A673 (cell line): ENCODE data around the gene DUSP1. TPM values are rescaled to one million over a fixed set of nuclear protein-coding genes. Genes with fewer than 3 reads are reported as not detected.

Experiments used
- BruUV-seq: library from RNA; stranded (reverse); fragments of 400-500 nt; replicated peaks from 2 replicates; lab custom pipeline; 2021; lab: Mats Ljungman, UMichigan
- CTCF ChIA-PET: fragments of 300-600 bp; sonication (Branson Sonifier 250); formaldehyde crosslinking; loops from one replicate; lab custom pipeline; 2022; ENCODE audit warnings: antibody characterized with exemption; lab: Charles Lee
- POLR2A ChIA-PET: fragments of 300-600 bp; sonication (Branson Sonifier 250); formaldehyde crosslinking; loops from one replicate; lab custom pipeline; 2022; ENCODE audit warnings: antibody characterized with exemption; ENCODE audit not compliant: low non-redundant PET; lab: Charles Lee
- DNase-seq: peaks from one replicate; pipeline ENCODE4 v3.0.0-alpha.2; 2015; ENCODE audit warnings: low spot score
- H3K27ac ChIP-seq: fragments of 200-600 bp; sonication (generic); 2 replicates; pipeline ENCODE4 v1.5.1; 2016; ENCODE audit warnings: mixed run types, low read depth, mild to moderate bottlenecking, mixed read lengths, antibody characterized with exemption, low read length; ENCODE audit not compliant: poor library complexity, severe bottlenecking
- H3K27me3 ChIP-seq: fragments of 200-600 bp; sonication (generic); replicated peaks from 2 replicates; pipeline ENCODE4 v1.6.1; 2017; ENCODE audit warnings: mixed run types, low read depth, mild to moderate bottlenecking, mixed read lengths, antibody characterized with exemption, low read length; ENCODE audit not compliant: insufficient read depth, poor library complexity
- H3K36me3 ChIP-seq: fragments of 200-600 bp; sonication (generic); 2 replicates; pipeline ENCODE4 v1.6.1; 2016; ENCODE audit warnings: mixed run types, mild to moderate bottlenecking, mixed read lengths, antibody characterized with exemption, low read length; ENCODE audit not compliant: insufficient read depth, poor library complexity, severe bottlenecking
- H3K4me1 ChIP-seq: fragments of 200-600 bp; sonication (generic); 2 replicates; pipeline ENCODE4 v1.6.1; 2017; ENCODE audit warnings: mixed run types, mild to moderate bottlenecking, mixed read lengths, antibody characterized with exemption, low read length; ENCODE audit not compliant: insufficient read depth, poor library complexity, severe bottlenecking
- H3K4me3 ChIP-seq: fragments of 200-600 bp; sonication (generic); 2 replicates; pipeline ENCODE4 v1.5.1; 2016; ENCODE audit warnings: low read depth, mixed run types, mild to moderate bottlenecking, mixed read lengths, low read length; ENCODE audit not compliant: poor library complexity, severe bottlenecking
- H3K9me3 ChIP-seq: fragments of 200-600 bp; sonication (generic); 2 replicates; pipeline ENCODE4 v1.6.1; 2016; ENCODE audit warnings: mixed run types, low read depth, mild to moderate bottlenecking, mixed read lengths, antibody characterized with exemption, low read length; ENCODE audit not compliant: poor library complexity, severe bottlenecking
- CTCF ChIP-seq: fragments of 300-800, 200-600 bp; sonication (generic); conservative IDR thresholded peaks from 2 replicates; pipeline ENCODE4 v1.5.1; 2017; ENCODE audit warnings: low read depth, mild to moderate bottlenecking, antibody characterized with exemption, low read length, moderate library complexity, mixed read lengths
- EZH2 ChIP-seq: fragments of 200-600 bp; sonication (generic); IDR thresholded peaks from 2 replicates; pipeline ENCODE4 v1.6.1; 2017; ENCODE audit warnings: borderline replicate concordance, low read depth, mild to moderate bottlenecking, mixed read lengths, antibody characterized with exemption, low read length; ENCODE audit not compliant: poor library complexity, severe bottlenecking
- intact Hi-C: fragments of 100-400 bp; cut with micrococcal nuclease; formaldehyde crosslinking; loops from one replicate; pipeline ENCODE4 v1.10.0; 2022; ENCODE audit not compliant: unreplicated experiment
- total RNA-seq: library from RNA; stranded (reverse); gene quantifications from 2 replicates; pipeline ENCODE4 v1.2.3, GENCODE V29; 2021

Gene DUSP1
- total RNA-seq, 1 experiment from 2014 or later, result 13.1 TPM

GRCh38 chr5:172795318-172795977 lies 24.5 kb upstream of the DUSP1 start:
- Histone ChIP-seq H3K4me3 (no peak overlapping the region), H3K36me3 (no peaks in the 10 kb centered on the region), H3K27ac (no peak overlapping the region), H3K9me3 (no peaks in the 10 kb centered on the region), H3K27me3 (no peaks in the 10 kb centered on the region), H3K4me1 (no peaks in the 10 kb centered on the region)
- TF ChIP-seq CTCF (no peak), EZH2 (no peak)
- no peak for DNase-seq
- no TSS peak for BruUV-seq
- CTCF ChIA-PET, result no interaction called here
- POLR2A ChIA-PET, result no interaction called here
- intact Hi-C loops, result no loop called here

GRCh38 chr5:172793577-172794488 lies 22.8 kb upstream of the DUSP1 start:
- Histone ChIP-seq H3K27me3 (no peaks in the 10 kb centered on the region), H3K27ac (no peak overlapping the region), H3K4me1 (no peaks in the 10 kb centered on the region), H3K36me3 (no peaks in the 10 kb centered on the region), H3K9me3 (no peaks in the 10 kb centered on the region), H3K4me3 (no peak overlapping the region)
- DNase-seq, result no peak
- no TSS peak for BruUV-seq
- ChIA-PET CTCF (no interaction called here), POLR2A (no interaction called here)
- intact Hi-C loops, result no loop called here
- TF ChIP-seq CTCF (no peak), EZH2 (no peak)

GRCh38 chr5:172792701-172793570 lies 21.9 kb upstream of the DUSP1 start:
- Histone ChIP-seq H3K27me3 (no peaks in the 10 kb centered on the region), H3K36me3 (no peaks in the 10 kb centered on the region), H3K9me3 (no peaks in the 10 kb centered on the region), H3K4me1 (no peaks in the 10 kb centered on the region), H3K4me3 (no peak overlapping the region), H3K27ac (no peak overlapping the region)
- CTCF ChIA-PET, result interaction anchor here (0.5 kb wide), 1 partner anchor 22 kb away, joined by 3 read pairs; no protein-coding TSS in a partner anchor
- no peak for TF ChIP-seq EZH2
- TF ChIP-seq CTCF, result no peak
- POLR2A ChIA-PET, result no interaction called here
- BruUV-seq, result no TSS peak
- DNase-seq, result no peak
- intact Hi-C loops, result no loop called here
